Esophagus squamous epithelium (tissue), 5 donors: ENCODE data around the gene EPHA1. TPM values are rescaled to one million over a fixed set of nuclear protein-coding genes. Genes with fewer than 3 reads are reported as not detected.

Experiments used
- DNase-seq: peaks from one replicate; lab custom pipeline; 2025; lab: John Stamatoyannopoulos, UW
- H3K27ac ChIP-seq, 4 donors: fragments of 200-600 bp; sonication (generic); one replicate each; pipeline ENCODE4 v1.5.1; 2016 to 2019; ENCODE audit warnings: mild to moderate bottlenecking in 1 of 4
- H3K27me3 ChIP-seq, 4 donors: fragments of 200-600 bp; sonication (generic); 1 replicate in 3 of 4; 2 replicates in 1 of 4; pipeline versions ENCODE4 v1.5.1 to v1.6.0; 2017 to 2021; ENCODE audit warnings: antibody characterized with exemption in 1 of 4
- H3K36me3 ChIP-seq, 3 donors: fragments of 200-600 bp; sonication (generic); one replicate each; pipeline ENCODE4 v1.5.1; 2016 to 2019
- H3K4me1 ChIP-seq, 3 donors: fragments of 200-600 bp; sonication (generic); one replicate each; pipeline ENCODE4 v1.5.1; 2017 to 2019
- H3K4me3 ChIP-seq, 4 donors: fragments of 200-600 bp; sonication (generic); 1 replicate in 3 of 4; 2 replicates in 1 of 4; pipeline ENCODE4 v1.5.1; 2016 to 2019; ENCODE audit warnings: mild to moderate bottlenecking in 2 of 4, moderate library complexity in 1 of 4
- H3K9me3 ChIP-seq, 3 donors: fragments of 200-600 bp; sonication (generic); one replicate each; pipeline ENCODE4 v1.5.1; 2016 to 2019
- CTCF ChIP-seq, 6 experiments: fragments of 450-650 bp in 4 of 6; fragments of 200-600 bp in 2 of 6; sonication (generic) in 2 of 6; IDR thresholded peaks; one replicate each; pipeline ENCODE4 v1.5.1; 2016 to 2019; ENCODE audit warnings: antibody characterized with exemption in 6 of 6, mild to moderate bottlenecking in 4 of 6, moderate library complexity in 4 of 6
- POLR2A ChIP-seq, 4 donors: fragments of 450-650 bp; IDR thresholded peaks; one replicate each; pipeline ENCODE4 v1.6.1; 2017; ENCODE audit warnings: antibody characterized with exemption in 4 of 4, mild to moderate bottlenecking in 4 of 4, moderate library complexity in 3 of 4
- WGBS, 2 donors: methylation state at CpG; one replicate each; pipeline ENCODE4 v1.1.5; 2018; 5-methylcytosine and 5-hydroxymethylcytosine counted together
- intact Hi-C: fragments of 100-400 bp; cut with DNase I; formaldehyde crosslinking; loops from one replicate; pipeline ENCODE4 v1.15.0; 2022
- total RNA-seq, 4 donors: library from RNA; depleted of rRNA; stranded (reverse); fragments of >200 nt; gene quantifications; one replicate each; pipeline ENCODE4 v1.1.0, GENCODE V29; 2016
- donor health status: DM: yes; HTN: yes; CAD: no.

EPHA1 gene
- total RNA-seq, 4 donors from 2014 or later, result 64.5 to 132 (median 77.4) TPM

GRCh38 chr7:143359771-143360353, 48.8 kb downstream of the EPHA1 start:
- H3K4me1 ChIP-seq, result peaks cover 8 to 22% (median 15%) of the 10 kb centered on the region in 3 donors
- H3K27me3 ChIP-seq, result peaks cover 3 to 64% (median 12%) of the 10 kb centered on the region in 4 donors
- WGBS, 2 donors, result 77 to 83% methylated on average over 11 of the region's 11 CpGs
- no peak overlapping the region for H3K27ac ChIP-seq
- intact Hi-C loops, result no loop called here
- H3K9me3 ChIP-seq, result no peaks in the 10 kb centered on the region
- TF ChIP-seq POLR2A (IDR thresholded peaks at IDR 0.05) (no peak), CTCF (IDR thresholded peaks at IDR 0.05) (no peak)
- H3K4me3 ChIP-seq, result no peak overlapping the region
- no peak for DNase-seq
- H3K36me3 ChIP-seq, result no peaks in the 10 kb centered on the region

DNA sequence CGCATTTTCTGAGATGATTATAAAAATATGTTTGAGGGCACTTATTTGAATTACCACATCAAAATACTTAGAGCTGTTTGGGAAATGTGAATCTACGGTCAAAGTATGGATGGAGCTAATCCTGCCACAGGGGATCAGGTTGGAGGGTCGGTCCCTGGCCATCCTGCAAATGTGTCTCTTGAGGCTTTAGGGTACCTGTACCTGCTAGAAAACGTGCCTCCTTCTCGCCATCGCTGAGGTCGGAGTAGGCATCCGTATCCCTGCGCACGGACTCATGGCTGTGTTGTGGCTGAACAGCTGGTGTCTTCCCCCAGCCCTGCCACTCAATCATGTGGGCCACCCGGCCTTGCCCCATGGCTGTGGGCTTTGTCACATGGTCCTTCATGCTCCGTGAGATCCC, 50.0 kb downstream of the EPHA1 start:
- intact Hi-C loops, result no loop called here
- H3K27ac ChIP-seq, result no peak overlapping the region
- peaks cover 8 to 22% (median 15%) of the 10 kb centered on the region in 3 donors for H3K4me1 ChIP-seq
- no peak overlapping the region for H3K4me3 ChIP-seq
- no peak for DNase-seq
- TF ChIP-seq POLR2A (IDR thresholded peaks at IDR 0.05) (no peak), CTCF (IDR thresholded peaks at IDR 0.05) (no peak)
- H3K27me3 ChIP-seq, result peaks cover 3 to 52% (median 11%) of the 10 kb centered on the region in 4 donors
- 80 to 87% methylated on average over 6 to 12 of the region's 12 CpGs for WGBS, 2 donors
- no peaks in the 10 kb centered on the region for H3K9me3 ChIP-seq
- no peaks in the 10 kb centered on the region for H3K36me3 ChIP-seq

DNA sequence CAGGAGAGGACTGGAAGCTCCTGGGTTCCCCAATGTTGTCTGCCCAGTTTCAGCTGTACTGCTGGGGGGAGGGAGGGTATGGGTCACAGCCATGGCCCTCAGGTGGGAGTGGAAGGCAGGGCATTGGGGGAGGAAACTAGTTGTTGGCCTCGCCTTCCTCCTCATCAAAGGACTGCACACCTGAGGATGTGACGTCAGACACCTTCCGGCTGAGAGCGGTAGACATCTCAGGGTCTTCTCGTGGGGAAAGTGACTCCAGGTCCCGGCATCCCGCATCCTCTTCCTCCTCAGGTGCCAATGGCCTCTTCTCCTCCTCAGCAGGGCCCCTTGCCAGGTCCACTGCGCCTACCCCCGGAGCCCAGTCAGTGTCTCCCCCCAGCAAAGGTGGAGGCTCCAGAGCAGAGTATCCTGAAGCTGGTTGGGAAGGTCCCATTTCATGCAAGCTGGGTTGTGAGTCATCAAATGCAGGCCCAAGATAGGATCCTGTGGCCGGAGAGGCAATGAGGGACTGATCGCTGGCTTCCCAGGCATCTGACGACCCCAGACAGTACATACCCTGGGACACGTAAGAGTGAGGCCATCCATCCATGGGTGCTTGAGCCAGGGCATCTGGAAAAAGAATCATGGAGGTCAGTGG, 52.1 kb downstream of the EPHA1 start:
- peaks cover 0 to 31% (median 0%) of the 10 kb centered on the region in 4 donors for H3K27me3 ChIP-seq
- H3K27ac ChIP-seq, result no peak overlapping the region
- no peak overlapping the region for H3K4me3 ChIP-seq
- TF ChIP-seq POLR2A (IDR thresholded peaks at IDR 0.05) (no peak), CTCF (IDR thresholded peaks at IDR 0.05) (no peak)
- no peak for DNase-seq
- H3K36me3 ChIP-seq, result no peaks in the 10 kb centered on the region
- no peaks in the 10 kb centered on the region for H3K9me3 ChIP-seq
- WGBS, 2 donors, result 92% methylated on average over 10 to 13 of the region's 13 CpGs
- peaks cover 1 to 5% (median 2%) of the 10 kb centered on the region in 3 donors for H3K4me1 ChIP-seq
- intact Hi-C loops, result no loop called here

GRCh38 chr7:143355450-143356385, 52.9 kb downstream of the EPHA1 start:
- no peak overlapping the region for H3K27ac ChIP-seq
- H3K36me3 ChIP-seq, result no peaks in the 10 kb centered on the region
- H3K4me3 ChIP-seq, result no peak overlapping the region
- WGBS, 2 donors, result 91% methylated on average over 10 to 13 of the region's 16 CpGs
- TF ChIP-seq CTCF (IDR thresholded peaks at IDR 0.05) (no peak), POLR2A (IDR thresholded peaks at IDR 0.05) (no peak)
- no peaks in the 10 kb centered on the region for H3K9me3 ChIP-seq
- intact Hi-C loops, result no loop called here
- no peak for DNase-seq
- peaks cover 0 to 23% (median 0%) of the 10 kb centered on the region in 4 donors for H3K27me3 ChIP-seq
- no peaks in the 10 kb centered on the region for H3K4me1 ChIP-seq
